Measurements from ENCODE around the gene DDX3X.

DNA sequence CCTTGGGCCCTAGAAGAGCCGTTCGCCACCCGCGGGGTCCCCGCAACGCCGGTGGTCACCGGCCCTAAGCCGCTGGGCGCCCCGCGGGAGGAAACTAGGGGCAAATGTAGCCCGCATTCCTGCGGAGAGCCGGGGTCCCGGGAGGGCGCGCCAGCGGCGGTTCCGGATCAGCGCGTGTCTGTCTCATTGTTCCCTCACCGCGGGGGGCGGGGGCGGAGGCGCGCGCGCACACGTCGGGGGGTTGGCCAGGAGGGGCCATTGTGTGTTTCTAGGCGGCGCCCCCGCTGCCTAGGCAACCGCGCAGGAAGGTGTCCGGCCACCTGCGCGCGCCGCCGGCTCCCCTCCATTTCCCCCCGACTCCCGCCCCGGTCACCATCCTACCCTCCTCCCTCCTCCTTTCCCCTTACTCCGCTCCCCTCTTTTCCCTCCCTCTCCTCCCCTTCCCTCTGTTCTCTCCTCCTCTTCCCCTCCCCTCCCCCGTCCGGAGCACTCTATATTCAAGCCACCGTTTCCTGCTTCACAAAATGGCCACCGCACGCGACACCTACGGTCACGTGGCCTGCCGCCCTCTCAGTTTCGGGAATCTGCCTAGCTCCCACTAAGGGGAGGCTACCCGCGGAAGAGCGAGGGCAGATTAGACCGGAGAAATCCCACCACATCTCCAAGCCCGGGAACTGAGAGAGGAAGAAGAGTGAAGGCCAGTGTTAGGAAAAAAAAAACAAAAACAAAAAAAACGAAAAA, 789 bp upstream of the DDX3X start:
- TF ChIP-seq GATA2 (IDR thresholded peaks at IDR 0.05; ENCODE audit: low read depth, low read length) (no peak), GATA3 (IDR thresholded peaks at IDR 0.05; ENCODE audit: low read depth, low read length) (no peak)
